Suprapubic skin (tissue), 3 donors: Measurements from ENCODE around the gene ENKUR.

Experiments used
- CTCF ChIP-seq, 2 donors: fragments of 200-600 bp in 1 of 2; fragments of 450-650 bp in 1 of 2; sonication (generic) in 1 of 2; IDR thresholded peaks; one replicate each; pipeline ENCODE4 v1.5.1; 2016 to 2019; ENCODE audit warnings: antibody characterized with exemption in 2 of 2, mild to moderate bottlenecking in 1 of 2, moderate library complexity in 1 of 2
- EP300 ChIP-seq: sonication (generic); formaldehyde crosslinking; IDR thresholded peaks from one replicate; pipeline ENCODE4 v1.6.1; 2017; ENCODE audit warnings: antibody characterized with exemption

- TF ChIP-seq CTCF (IDR thresholded peaks at IDR 0.05): no peak
- TF ChIP-seq EP300: no peak
These were observed 56.6 kb downstream of the ENKUR start for GRCh38 chr10:24959382-24959730.
